GM18951 (cell line): Measurements from ENCODE around the gene ESPL1.

Source experiments
- POLR2A ChIP-seq: IDR thresholded peaks from 4 replicates; pipeline ENCODE4 v1.6.1; 2011; ENCODE audit warnings: mild to moderate bottlenecking; ENCODE audit not compliant: insufficient read length, insufficient read depth; ENCODE audit errors: extremely low read depth
- in situ Hi-C: fragments of 300-500 bp; cut with MboI; formaldehyde crosslinking; loops from one replicate; pipeline ENCODE4 v1.12.0; 2022; ENCODE audit warnings: low sequenced_read_pairs, mixed read lengths, inconsistent platforms; ENCODE audit not compliant: unreplicated experiment

Gene ESPL1

GRCh38 chr12:53224897-53225634, 43.0 kb upstream of the ESPL1 start:
- in situ Hi-C loops = no loop called here

GRCh38 chr12:53225635-53226424, 42.3 kb upstream of the ESPL1 start:
- TF ChIP-seq POLR2A = no peak
- in situ Hi-C loops = no loop called here

More at GRCh38 chr12:53224897-53225634, 43.0 kb upstream of the ESPL1 start:
- no peak for TF ChIP-seq POLR2A

DNA sequence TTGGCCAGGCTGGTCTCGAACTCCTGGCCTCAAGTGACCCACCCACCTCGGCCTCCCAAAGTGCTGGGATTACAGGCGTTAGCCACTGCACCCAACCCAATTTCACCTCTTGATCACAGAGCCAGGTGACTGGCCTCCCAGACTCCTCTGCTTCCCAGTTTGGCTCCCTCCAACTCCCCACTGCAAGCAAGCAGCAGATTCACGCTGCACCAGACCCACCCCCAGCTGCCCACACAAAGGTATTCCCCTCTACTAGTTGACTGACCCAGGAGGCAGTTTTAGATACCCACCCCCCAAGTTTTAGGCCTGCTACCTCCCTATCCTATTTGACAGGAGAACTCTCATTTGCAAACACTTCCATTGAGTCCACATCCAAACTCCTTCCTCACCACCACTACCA, 41.3 kb upstream of the ESPL1 start:
- in situ Hi-C loops = no loop called here
- TF ChIP-seq POLR2A = no peak

DNA sequence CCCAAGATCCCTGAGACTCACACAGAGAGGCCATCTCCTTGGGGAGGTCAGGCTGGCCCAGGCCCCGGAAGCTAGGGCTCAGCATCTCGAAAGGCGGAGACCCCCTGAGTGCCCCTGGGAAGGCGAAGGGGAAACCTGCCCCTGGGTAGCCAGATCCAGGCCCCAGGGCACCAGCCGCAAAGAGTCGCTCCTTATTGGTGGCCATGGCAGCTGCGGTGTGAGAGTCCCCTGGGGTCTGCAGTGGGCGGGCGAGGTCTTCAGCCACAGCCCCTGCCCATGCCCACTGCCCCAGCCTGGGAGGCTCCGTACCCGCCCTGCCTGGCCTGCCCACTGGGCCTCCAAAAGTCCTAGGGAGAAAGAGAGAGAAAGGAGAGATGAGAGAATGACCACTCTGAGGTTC, 40.8 kb upstream of the ESPL1 start:
- in situ Hi-C loops = no loop called here
- no peak for TF ChIP-seq POLR2A

GRCh38 chr12:53227836-53228235, 40.3 kb upstream of the ESPL1 start:
- TF ChIP-seq POLR2A = no peak
- in situ Hi-C loops = no loop called here

DNA sequence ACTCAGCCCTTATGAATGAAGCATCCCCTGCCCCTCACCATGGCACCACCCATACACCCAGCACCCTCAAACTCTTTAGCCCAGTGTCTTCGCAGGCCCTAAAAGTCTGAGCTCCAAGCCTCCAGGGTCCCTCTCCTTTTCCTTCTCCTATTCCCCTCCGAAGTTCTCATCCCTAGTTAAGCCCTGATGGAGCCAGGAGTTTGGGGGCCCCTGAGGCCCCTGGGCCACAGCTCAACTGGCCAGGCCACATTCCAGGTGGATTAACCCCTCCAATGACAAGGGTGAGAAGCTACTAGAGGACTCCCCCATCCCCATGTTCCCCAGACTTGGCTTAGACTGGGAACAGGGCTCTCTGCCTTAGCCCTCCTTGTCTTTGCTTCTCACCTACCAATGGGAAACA, 38.6 kb upstream of the ESPL1 start:
- no peak for TF ChIP-seq POLR2A
- in situ Hi-C loops = no loop called here

DNA sequence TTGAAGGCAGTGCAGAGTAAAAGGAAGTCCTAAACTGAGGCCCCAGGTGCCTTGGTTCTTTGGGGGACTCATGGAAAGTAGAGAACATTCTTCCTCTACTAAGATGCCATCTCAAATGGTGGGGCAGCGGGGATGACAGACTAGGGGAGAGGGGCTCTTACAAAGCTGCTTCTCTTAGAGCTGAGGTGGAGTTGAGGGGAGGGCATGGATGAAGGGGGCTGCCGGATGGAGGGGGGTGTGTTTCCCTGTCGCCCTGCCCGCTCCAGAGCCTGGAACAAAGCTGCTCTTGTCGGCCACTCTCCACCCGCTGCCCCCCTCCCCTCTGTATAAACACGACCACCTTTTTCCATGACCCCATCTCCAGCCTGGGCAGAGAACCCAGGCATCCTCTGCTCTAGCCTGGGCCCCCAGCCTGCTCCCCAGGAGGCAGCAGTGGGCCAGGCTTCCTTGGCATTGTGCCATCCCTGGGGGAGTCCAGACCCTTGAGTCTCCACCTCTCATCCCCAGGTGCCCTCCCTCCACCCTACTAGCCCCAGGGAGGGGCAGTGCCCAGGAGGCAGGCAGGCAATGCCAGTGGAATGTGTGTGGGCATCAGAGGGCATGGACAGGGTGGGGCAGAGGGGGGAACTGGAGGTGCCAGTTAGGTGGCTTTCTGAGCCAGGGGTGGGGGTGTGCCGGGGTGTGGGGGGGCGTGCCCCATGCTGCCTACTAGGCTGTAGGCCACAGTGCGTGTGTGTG, 37.8 kb upstream of the ESPL1 start:
- no peak for TF ChIP-seq POLR2A
- in situ Hi-C loops = no loop called here

DNA sequence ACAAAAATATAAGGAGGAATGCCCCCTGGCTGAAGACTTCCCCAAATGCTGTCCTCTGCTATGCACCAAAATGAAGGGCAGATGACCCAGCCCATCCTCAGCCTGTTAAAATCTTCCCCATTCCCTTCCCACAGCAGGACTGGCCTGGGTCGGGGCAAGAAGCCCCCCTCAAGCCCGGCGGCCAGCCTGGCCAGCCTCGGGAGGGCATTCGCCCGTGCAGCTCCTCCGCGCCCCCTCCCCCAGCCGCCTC, 36.5 kb upstream of the ESPL1 start:
- in situ Hi-C loops = no loop called here
- no peak for TF ChIP-seq POLR2A

DNA sequence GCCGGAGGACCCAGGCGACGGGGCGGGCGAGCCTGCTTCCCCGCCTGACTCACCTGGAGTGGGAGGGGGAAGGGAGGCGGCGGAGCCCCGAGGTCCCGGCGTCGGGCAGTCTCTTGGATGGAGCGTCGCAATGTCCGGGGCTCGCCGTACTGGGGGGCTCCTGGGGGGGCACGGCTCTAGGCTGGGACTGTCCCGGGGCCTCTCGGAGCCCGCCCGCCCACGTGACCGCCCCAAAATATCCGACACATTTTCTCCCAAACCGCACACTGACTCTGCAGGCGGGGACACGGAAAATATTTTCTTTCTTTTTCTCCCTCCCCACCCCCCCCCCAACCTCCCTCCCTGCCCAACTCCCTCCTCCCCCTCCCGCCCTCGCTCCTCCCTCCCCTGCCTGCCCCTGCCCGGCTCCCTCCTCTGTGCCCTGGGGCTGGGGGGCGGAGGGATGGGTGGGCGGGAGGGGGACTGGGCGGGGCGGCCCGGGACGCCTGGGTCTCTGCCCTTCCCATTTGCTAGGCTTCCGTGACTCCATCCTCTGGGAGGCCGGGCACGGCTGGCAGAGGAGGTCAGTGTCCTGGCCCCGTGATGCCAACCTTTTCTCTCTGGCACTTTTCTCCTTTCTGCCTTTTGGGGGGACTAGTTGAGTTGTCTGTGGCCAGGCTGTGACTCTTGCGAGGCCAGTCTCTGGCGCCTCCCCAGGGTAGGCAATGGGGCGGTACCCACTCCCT, 36.0 kb upstream of the ESPL1 start, which contains the start of gene RARG:
RARG (minus strand) TSS at position 289 of the 725 bp plus-strand sequence. CDS start 4,664 bp downstream, outside the sequence.
- TF ChIP-seq POLR2A = no peak
- in situ Hi-C loops = no loop called here

DNA sequence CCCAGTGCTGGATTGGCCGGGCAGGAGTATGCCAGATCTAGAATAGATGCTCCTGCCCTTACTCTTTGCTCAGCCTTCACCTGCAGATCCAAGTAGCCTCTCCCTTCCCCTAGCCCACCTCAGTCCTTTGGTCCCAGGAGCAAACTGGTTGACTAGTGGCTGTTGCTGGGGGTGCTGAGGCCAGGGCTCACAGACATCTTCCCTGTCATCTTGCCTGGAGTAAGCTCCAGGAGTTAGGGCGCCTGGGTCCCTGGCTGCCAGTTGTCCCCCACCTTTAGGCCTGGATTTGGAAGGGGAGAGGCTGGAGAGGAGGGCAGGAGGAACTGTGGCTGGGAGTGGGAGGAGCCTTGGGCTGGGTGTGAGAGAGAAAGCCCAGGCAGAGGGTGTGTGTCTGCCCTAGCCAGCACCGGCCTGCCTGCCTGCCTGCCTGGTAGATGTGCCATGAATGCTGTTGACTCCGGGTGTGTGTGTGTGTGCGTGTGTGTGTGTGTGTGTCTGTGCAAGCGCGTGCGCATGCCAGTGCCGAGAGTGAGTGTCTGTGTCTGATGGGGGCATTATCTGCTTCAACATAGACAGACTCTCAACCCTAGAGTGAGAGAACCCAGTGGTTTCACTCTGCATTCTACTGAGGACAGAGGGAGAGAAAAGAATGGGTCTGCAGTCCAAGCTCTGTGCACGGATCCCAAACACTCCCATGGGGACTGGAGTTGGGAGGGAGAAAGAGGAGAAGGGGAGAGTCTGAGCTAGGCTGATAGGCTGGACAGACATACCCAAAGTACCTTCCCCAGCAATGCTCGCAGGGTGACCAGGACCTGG, 35.2 kb upstream of the ESPL1 start:
- in situ Hi-C loops = no loop called here
- no peak for TF ChIP-seq POLR2A

GRCh38 chr12:53233671-53234121, 34.4 kb upstream of the ESPL1 start:
- in situ Hi-C loops = no loop called here
- TF ChIP-seq POLR2A = no peak

GRCh38 chr12:53234271-53234914, 33.7 kb upstream of the ESPL1 start:
- no peak for TF ChIP-seq POLR2A
- in situ Hi-C loops = no loop called here
